Psoas muscle (tissue), 8 donors: ENCODE results near the gene NPTX2. TPM values are rescaled to one million over a fixed set of nuclear protein-coding genes. Genes with fewer than 3 reads are reported as not detected.

Experiments used
- ATAC-seq, 4 donors: fragments of 200-7000 bp; cut with Tn5 transposase; one replicate each; pipeline ENCODE4 v1.9.1; 2020; ENCODE audit warnings: moderate library complexity in 3 of 4, mild to moderate bottlenecking in 2 of 4
- DNase-seq, 2 donors: peaks; one replicate each; pipeline ENCODE4 v3.0.0-alpha.2; 2020
- H3K27ac ChIP-seq: fragments of 200-600 bp; one replicate; pipeline ENCODE4 v1.8.0; 2022
- H3K27me3 ChIP-seq, 3 donors: fragments of 200-600 bp in 1 of 3; one replicate each; pipeline versions ENCODE4 v1.6.1 to v1.8.0; 2013 to 2022; ENCODE audit warnings: low read length in 2 of 3, mild to moderate bottlenecking in 2 of 3, moderate library complexity in 1 of 3; ENCODE audit not compliant: insufficient read depth in 3 of 3
- H3K36me3 ChIP-seq, 2 donors: fragments of 200-600 bp in 1 of 2; one replicate each; pipeline versions ENCODE4 v1.6.1 to v1.8.0; 2013 to 2022; ENCODE audit warnings: low read depth in 1 of 2, mild to moderate bottlenecking in 1 of 2, moderate library complexity in 1 of 2; ENCODE audit not compliant: insufficient read depth in 1 of 2
- H3K4me1 ChIP-seq: fragments of 200-600 bp; one replicate; pipeline ENCODE4 v1.8.0; 2022
- H3K4me3 ChIP-seq: fragments of 200-600 bp; one replicate; pipeline ENCODE4 v1.8.0; 2022; ENCODE audit warnings: mild to moderate bottlenecking
- H3K9me3 ChIP-seq: fragments of 200-600 bp; one replicate; pipeline ENCODE4 v1.8.0; 2022
- CTCF ChIP-seq: fragments of 200-600 bp; IDR thresholded peaks from one replicate; pipeline ENCODE4 v1.8.0; 2022; ENCODE audit warnings: antibody characterized with exemption
- WGBS, 3 donors: extraction: QIAGEN DNeasy Blood & Tissue Kit; methylation state at CpG; one replicate each; pipeline versions ENCODE4 v1.1.6 to v1.1.7; 2013; 5-methylcytosine and 5-hydroxymethylcytosine counted together
- intact Hi-C, 2 donors: fragments of 100-400 bp; cut with DNase I; formaldehyde crosslinking; loops; one replicate each; pipeline versions ENCODE4 v1.11.0 to v1.14.2; 2022
- polyA plus RNA-seq, 3 donors: library from polyadenylated mRNA; stranded (reverse); fragments of 200-250 nt; gene quantifications; one replicate each; pipeline ENCODE4 v1.2.3, GENCODE V29; 2013
- total RNA-seq, 4 donors: library from RNA; stranded (reverse); fragmentation: NEBNext Ultra II Directional in 2 of 4; extraction: Animal tissue kit (Norgen Biotek cat#: 25700) in 2 of 4; gene quantifications; one replicate each; pipeline versions ENCODE4 v1.2.1 to v1.2.4, GENCODE V29; 2021 to 2023
- donor health status: healthy with polysubstance abuse.
- donor health status: DM: no; HTN: no; CAD: no; lungs with moderate emphysema.
- donor health status: Bipolar disorder and iron deficiency.
- donor health status: healthy.
- donor health status: DM: yes; HTN: yes; CAD: no.
- donor health status: DM: no; HTN: no; CAD: no.
- donor health status: DM: no; HTN: no; CAD: no.
- donor health status: DM: yes; HTN: yes; CAD: no.

Gene NPTX2
- total and polyA plus RNA-seq, 7 donors, result 1.3 to 8.7 (median 5.3) TPM

DNA sequence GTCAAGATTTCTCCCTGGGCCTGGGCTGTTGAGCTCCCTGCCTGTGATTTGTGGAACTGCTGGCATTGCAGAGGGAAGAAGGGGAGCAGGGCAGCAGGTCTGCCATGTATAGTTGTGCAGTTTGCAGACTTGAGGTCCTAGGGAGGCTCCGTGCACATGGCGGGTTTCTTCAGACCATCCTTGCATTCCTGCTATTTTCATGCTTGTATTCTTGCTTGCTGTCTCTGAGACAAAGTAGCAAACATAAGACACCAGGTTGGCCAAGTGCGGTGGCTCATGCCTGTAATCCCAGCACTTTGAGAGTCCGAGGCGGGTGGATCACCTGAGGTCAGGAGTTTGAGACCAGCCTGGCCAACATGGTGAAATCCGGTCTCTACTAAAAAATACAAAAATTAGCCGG, 61.1 kb downstream of the NPTX2 start:
- H3K27ac ChIP-seq, result no peak overlapping the region
- 86 to 96% (median 93%) methylated on average over 7 of the region's 7 CpGs for whole genome bisulfite sequencing, 3 donors
- no peaks in the 10 kb centered on the region for H3K4me1 ChIP-seq
- TF ChIP-seq CTCF, result no peak
- ATAC-seq, result no peak
- no peak for DNase-seq
- H3K9me3 ChIP-seq, result peaks cover 5% of the 10 kb centered on the region
- no peaks in the 10 kb centered on the region for H3K27me3 ChIP-seq
- intact Hi-C loops, result no loop called here
- H3K36me3 ChIP-seq, result no peaks in the 10 kb centered on the region
- no peak overlapping the region for H3K4me3 ChIP-seq

Other genes starting within 250 kb of the NPTX2 start
- 1 to 10 TPM in 3 of 4 donors, under 1 TPM in 1; 0.80 to 3.0 (median 1.7) TPM for gene BAIAP2L1, start 216.2 kb upstream of the NPTX2 start, total RNA-seq
- gene BAIAP2L1, start 216.2 kb upstream of the NPTX2 start, polyA plus RNA-seq, result 1 to 10 TPM in 1 of 3 donors, under 1 TPM in 2; 0.80 to 1.2 (median 0.90) TPM